H1 (cell line): Measurements from ENCODE around the gene ATXN2. TPM values are rescaled to one million over a fixed set of nuclear protein-coding genes. Genes with fewer than 3 reads are reported as not detected.

Source experiments
- CREB1 ChIP-seq: IDR thresholded peaks from 2 replicates; pipeline ENCODE4 v1.6.1; 2012; ENCODE audit warnings: inconsistent platforms
- HDAC6 ChIP-seq: IDR thresholded peaks from one replicate; pipeline ENCODE4 v1.7.1; 2012; ENCODE audit warnings: low read depth, mild to moderate bottlenecking, inconsistent platforms, low read length, moderate library complexity
- JUND ChIP-seq: IDR thresholded peaks from 2 replicates; pipeline ENCODE4 v1.6.1; 2011; ENCODE audit warnings: mild to moderate bottlenecking, improper control_type of control experiment, low read length
- NRF1 ChIP-seq: IDR thresholded peaks from 2 replicates; pipeline ENCODE4 v1.6.1; 2011; ENCODE audit warnings: mild to moderate bottlenecking, low read depth, low read length, improper control_type of control experiment
- polyA plus RNA-seq, 7 experiments: library from polyadenylated mRNA; depleted of rRNA in 3 of 7; stranded (reverse) in 5 of 7; unstranded in 2 of 7; fragments of >200 nt in 5 of 7; fragments of 200-250 nt in 2 of 7; gene quantifications; 1 replicate in 5 of 7; 2 replicates in 1 of 7; 4 replicates in 1 of 7; pipeline versions ENCODE4 v1.2.1 to v1.2.3, GENCODE V29; 2011 to 2013; ENCODE audit warnings: missing spikeins in 2 of 7, mixed read lengths in 2 of 7
- total RNA-seq: library from RNA; stranded (reverse); fragmentation: NEBNext Ultra II Directional; extraction: Animal tissue kit (Norgen Biotek cat#: 25700); gene quantifications from 2 replicates; pipeline ENCODE4 v1.2.1, GENCODE V29; 2021
- TF ChIP-seq, protein P1 (sequence below): IDR thresholded peaks from 2 replicates; pipeline ENCODE4 v1.6.1; 2011; ENCODE audit warnings: low read length, improper control_type of control experiment
- TF ChIP-seq, protein P2 (sequence below): fragments of 300-600 bp; sonication (generic); IDR thresholded peaks from 2 replicates; pipeline ENCODE4 v1.7.1; 2012; ENCODE audit warnings: low read length, moderate library complexity, mild to moderate bottlenecking, inconsistent platforms; ENCODE audit not compliant: insufficient replicate concordance

ATXN2 gene
- total and polyA plus RNA-seq, 2 of the 8 experiments (the other 6 are each of a cell fraction or from before 2014, with no cell fraction given), result 46.6 to 80.7 TPM

- TF ChIP-seq, protein P1, sequence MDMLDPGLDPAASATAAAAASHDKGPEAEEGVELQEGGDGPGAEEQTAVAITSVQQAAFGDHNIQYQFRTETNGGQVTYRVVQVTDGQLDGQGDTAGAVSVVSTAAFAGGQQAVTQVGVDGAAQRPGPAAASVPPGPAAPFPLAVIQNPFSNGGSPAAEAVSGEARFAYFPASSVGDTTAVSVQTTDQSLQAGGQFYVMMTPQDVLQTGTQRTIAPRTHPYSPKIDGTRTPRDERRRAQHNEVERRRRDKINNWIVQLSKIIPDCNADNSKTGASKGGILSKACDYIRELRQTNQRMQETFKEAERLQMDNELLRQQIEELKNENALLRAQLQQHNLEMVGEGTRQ, result no peak
- TF ChIP-seq, protein P2, sequence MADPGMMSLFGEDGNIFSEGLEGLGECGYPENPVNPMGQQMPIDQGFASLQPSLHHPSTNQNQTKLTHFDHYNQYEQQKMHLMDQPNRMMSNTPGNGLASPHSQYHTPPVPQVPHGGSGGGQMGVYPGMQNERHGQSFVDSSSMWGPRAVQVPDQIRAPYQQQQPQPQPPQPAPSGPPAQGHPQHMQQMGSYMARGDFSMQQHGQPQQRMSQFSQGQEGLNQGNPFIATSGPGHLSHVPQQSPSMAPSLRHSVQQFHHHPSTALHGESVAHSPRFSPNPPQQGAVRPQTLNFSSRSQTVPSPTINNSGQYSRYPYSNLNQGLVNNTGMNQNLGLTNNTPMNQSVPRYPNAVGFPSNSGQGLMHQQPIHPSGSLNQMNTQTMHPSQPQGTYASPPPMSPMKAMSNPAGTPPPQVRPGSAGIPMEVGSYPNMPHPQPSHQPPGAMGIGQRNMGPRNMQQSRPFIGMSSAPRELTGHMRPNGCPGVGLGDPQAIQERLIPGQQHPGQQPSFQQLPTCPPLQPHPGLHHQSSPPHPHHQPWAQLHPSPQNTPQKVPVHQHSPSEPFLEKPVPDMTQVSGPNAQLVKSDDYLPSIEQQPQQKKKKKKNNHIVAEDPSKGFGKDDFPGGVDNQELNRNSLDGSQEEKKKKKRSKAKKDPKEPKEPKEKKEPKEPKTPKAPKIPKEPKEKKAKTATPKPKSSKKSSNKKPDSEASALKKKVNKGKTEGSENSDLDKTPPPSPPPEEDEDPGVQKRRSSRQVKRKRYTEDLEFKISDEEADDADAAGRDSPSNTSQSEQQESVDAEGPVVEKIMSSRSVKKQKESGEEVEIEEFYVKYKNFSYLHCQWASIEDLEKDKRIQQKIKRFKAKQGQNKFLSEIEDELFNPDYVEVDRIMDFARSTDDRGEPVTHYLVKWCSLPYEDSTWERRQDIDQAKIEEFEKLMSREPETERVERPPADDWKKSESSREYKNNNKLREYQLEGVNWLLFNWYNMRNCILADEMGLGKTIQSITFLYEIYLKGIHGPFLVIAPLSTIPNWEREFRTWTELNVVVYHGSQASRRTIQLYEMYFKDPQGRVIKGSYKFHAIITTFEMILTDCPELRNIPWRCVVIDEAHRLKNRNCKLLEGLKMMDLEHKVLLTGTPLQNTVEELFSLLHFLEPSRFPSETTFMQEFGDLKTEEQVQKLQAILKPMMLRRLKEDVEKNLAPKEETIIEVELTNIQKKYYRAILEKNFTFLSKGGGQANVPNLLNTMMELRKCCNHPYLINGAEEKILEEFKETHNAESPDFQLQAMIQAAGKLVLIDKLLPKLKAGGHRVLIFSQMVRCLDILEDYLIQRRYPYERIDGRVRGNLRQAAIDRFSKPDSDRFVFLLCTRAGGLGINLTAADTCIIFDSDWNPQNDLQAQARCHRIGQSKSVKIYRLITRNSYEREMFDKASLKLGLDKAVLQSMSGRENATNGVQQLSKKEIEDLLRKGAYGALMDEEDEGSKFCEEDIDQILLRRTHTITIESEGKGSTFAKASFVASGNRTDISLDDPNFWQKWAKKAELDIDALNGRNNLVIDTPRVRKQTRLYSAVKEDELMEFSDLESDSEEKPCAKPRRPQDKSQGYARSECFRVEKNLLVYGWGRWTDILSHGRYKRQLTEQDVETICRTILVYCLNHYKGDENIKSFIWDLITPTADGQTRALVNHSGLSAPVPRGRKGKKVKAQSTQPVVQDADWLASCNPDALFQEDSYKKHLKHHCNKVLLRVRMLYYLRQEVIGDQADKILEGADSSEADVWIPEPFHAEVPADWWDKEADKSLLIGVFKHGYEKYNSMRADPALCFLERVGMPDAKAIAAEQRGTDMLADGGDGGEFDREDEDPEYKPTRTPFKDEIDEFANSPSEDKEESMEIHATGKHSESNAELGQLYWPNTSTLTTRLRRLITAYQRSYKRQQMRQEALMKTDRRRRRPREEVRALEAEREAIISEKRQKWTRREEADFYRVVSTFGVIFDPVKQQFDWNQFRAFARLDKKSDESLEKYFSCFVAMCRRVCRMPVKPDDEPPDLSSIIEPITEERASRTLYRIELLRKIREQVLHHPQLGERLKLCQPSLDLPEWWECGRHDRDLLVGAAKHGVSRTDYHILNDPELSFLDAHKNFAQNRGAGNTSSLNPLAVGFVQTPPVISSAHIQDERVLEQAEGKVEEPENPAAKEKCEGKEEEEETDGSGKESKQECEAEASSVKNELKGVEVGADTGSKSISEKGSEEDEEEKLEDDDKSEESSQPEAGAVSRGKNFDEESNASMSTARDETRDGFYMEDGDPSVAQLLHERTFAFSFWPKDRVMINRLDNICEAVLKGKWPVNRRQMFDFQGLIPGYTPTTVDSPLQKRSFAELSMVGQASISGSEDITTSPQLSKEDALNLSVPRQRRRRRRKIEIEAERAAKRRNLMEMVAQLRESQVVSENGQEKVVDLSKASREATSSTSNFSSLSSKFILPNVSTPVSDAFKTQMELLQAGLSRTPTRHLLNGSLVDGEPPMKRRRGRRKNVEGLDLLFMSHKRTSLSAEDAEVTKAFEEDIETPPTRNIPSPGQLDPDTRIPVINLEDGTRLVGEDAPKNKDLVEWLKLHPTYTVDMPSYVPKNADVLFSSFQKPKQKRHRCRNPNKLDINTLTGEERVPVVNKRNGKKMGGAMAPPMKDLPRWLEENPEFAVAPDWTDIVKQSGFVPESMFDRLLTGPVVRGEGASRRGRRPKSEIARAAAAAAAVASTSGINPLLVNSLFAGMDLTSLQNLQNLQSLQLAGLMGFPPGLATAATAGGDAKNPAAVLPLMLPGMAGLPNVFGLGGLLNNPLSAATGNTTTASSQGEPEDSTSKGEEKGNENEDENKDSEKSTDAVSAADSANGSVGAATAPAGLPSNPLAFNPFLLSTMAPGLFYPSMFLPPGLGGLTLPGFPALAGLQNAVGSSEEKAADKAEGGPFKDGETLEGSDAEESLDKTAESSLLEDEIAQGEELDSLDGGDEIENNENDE, result no peak
- TF ChIP-seq CREB1 (no peak), NRF1 (no peak), HDAC6 (no peak), JUND (no peak)
Observed at GRCh38 chr12:111635524-111635923, 36.4 kb upstream of the ATXN2 start (continued).
